ENCODE results near the gene ADD1.
"Not testable (repeated sequence)": the region's sequence is repeated elsewhere in the genome, so short reads cannot be mapped to it uniquely, and the experiment has no call there.

Gene ADD1

GRCh38 chr4:2948895-2949781 lies 105.5 kb downstream of the ADD1 start:
- no peak for DNase-seq

GRCh38 chr4:2949782-2950125 lies 106.1 kb downstream of the ADD1 start:
- DNase-seq = no peak

- DNase-seq = no peak
Measured at GRCh38 chr4:2950221-2950989, 106.8 kb downstream of the ADD1 start.

- no peak for DNase-seq
Measured at GRCh38 chr4:2953496-2953895, 109.9 kb downstream of the ADD1 start.

- DNase-seq = no peak
Measured at GRCh38 chr4:2954358-2955185, 110.9 kb downstream of the ADD1 start.

GRCh38 chr4:2955186-2956044 lies 111.8 kb downstream of the ADD1 start:
- DNase-seq = not testable (repeated sequence)

- DNase-seq = no peak
Measured at GRCh38 chr4:2958446-2958845, 114.8 kb downstream of the ADD1 start.

GRCh38 chr4:2960450-2960849 lies 116.8 kb downstream of the ADD1 start:
- DNase-seq = not testable (repeated sequence)

GRCh38 chr4:2961421-2961810 lies 117.8 kb downstream of the ADD1 start:
- DNase-seq = no peak

GRCh38 chr4:2961811-2962441 lies 118.3 kb downstream of the ADD1 start:
- DNase-seq = no peak

- peak; percentile 71 for DNase-seq
Measured at GRCh38 chr4:2962614-2963174, 119.0 kb downstream of the ADD1 start.

GRCh38 chr4:2963175-2963965 lies 119.7 kb downstream of the ADD1 start, which contains the start of the genes GRK4 and NOP14:
TSS of gene GRK4 (plus strand) at chr4:2963571. CDS start at chr4:2964071, 500 bp downstream.
TSS of gene NOP14 (minus strand) at chr4:2963406. CDS start at chr4:2963319, 87 bp downstream.
- peak; percentile 98 for DNase-seq

GRCh38 chr4:2963966-2964471 lies 120.4 kb downstream of the ADD1 start:
- DNase-seq = peak; percentile 66

- no peak for DNase-seq
Measured at GRCh38 chr4:2964706-2965258, 121.1 kb downstream of the ADD1 start.

- DNase-seq = no peak
Measured at GRCh38 chr4:2965262-2965661, 121.6 kb downstream of the ADD1 start.

- DNase-seq = no peak
Measured at GRCh38 chr4:2968381-2968780, 124.7 kb downstream of the ADD1 start.

- no peak for DNase-seq
Measured at GRCh38 chr4:2971275-2971674, 127.6 kb downstream of the ADD1 start.

- no peak for DNase-seq
Measured at GRCh38 chr4:2977211-2978088, 133.8 kb downstream of the ADD1 start.
